Activated naive CD8-positive, alpha-beta T cell treated with anti-CD3 and anti-CD28 coated beads, Interleukin-2, amount 50 U/mL, for 16 hours (primary cell): ENCODE results near the gene ANXA6.
"Not testable (repeated sequence)": the region's sequence is repeated elsewhere in the genome, so short reads cannot be mapped to it uniquely, and the experiment has no call there.

Experiments
- DNase-seq: peaks from one replicate; pipeline ENCODE4 v3.0.0-alpha.2; 2020; ENCODE audit warnings: low read depth, low spot score

Gene ANXA6

GRCh38 chr5:151181818-151182523, 24.4 kb upstream of the ANXA6 start:
- no peak for DNase-seq

- no peak for DNase-seq
Measured at GRCh38 chr5:151180291-151180690, 22.7 kb upstream of the ANXA6 start.

GRCh38 chr5:151179489-151179840, 21.9 kb upstream of the ANXA6 start:
- no peak for DNase-seq

- DNase-seq, result no peak
Measured at GRCh38 chr5:151178777-151179488, 21.4 kb upstream of the ANXA6 start.

- DNase-seq, result no peak
Measured at GRCh38 chr5:151178372-151178771, 20.8 kb upstream of the ANXA6 start.

GRCh38 chr5:151176268-151176667, 18.7 kb upstream of the ANXA6 start:
- not testable (repeated sequence) for DNase-seq

GRCh38 chr5:151174612-151175101, 17.1 kb upstream of the ANXA6 start:
- DNase-seq, result no peak

- DNase-seq, result no peak
Measured at GRCh38 chr5:151173711-151174611, 16.4 kb upstream of the ANXA6 start.

- DNase-seq, result no peak
Measured at GRCh38 chr5:151171529-151171928, 13.9 kb upstream of the ANXA6 start.

- no peak for DNase-seq
Measured at GRCh38 chr5:151168602-151169344, 11.2 kb upstream of the ANXA6 start.

GRCh38 chr5:151167022-151167421, 9.4 kb upstream of the ANXA6 start:
- no peak for DNase-seq

GRCh38 chr5:151164687-151165392, 7.3 kb upstream of the ANXA6 start:
- DNase-seq, result peak; percentile 63

GRCh38 chr5:151162776-151163175, 5.2 kb upstream of the ANXA6 start:
- DNase-seq, result no peak

GRCh38 chr5:151159649-151160373, 2.2 kb upstream of the ANXA6 start:
- no peak for DNase-seq

GRCh38 chr5:151158287-151158661, 695 bp upstream of the ANXA6 start:
- no peak for DNase-seq

GRCh38 chr5:151156507-151157420, 815 bp downstream of the ANXA6 start:
- no peak for DNase-seq

- no peak for DNase-seq
Measured at GRCh38 chr5:151155775-151156506, 1.6 kb downstream of the ANXA6 start.
